Measurements from ENCODE around the gene OSBPL2.

DNA sequence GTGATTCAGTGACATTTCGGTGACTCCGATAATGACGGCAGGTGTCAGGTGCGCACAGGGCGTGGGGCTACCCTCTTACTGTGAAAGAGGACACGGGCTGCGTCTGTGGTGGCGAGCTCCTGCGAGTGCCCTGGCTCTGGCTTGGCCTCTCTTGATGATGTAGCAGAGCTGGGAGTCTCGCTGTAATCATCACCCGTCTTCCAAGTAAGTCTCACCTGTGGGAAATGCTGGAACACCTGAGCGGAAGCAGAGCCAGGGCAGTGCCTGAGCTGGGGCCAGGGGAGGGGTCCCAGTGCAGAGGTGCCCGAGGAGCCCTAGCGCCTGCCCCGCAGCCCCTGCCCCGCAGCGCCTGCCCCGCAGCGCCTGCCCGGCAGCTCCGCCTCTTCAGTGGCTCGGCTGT lies 4.8 kb downstream of the OSBPL2 start:
- TF ChIP-seq, protein P1, sequence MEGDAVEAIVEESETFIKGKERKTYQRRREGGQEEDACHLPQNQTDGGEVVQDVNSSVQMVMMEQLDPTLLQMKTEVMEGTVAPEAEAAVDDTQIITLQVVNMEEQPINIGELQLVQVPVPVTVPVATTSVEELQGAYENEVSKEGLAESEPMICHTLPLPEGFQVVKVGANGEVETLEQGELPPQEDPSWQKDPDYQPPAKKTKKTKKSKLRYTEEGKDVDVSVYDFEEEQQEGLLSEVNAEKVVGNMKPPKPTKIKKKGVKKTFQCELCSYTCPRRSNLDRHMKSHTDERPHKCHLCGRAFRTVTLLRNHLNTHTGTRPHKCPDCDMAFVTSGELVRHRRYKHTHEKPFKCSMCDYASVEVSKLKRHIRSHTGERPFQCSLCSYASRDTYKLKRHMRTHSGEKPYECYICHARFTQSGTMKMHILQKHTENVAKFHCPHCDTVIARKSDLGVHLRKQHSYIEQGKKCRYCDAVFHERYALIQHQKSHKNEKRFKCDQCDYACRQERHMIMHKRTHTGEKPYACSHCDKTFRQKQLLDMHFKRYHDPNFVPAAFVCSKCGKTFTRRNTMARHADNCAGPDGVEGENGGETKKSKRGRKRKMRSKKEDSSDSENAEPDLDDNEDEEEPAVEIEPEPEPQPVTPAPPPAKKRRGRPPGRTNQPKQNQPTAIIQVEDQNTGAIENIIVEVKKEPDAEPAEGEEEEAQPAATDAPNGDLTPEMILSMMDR (IDR thresholded peaks at IDR 0.05 in 8 of 11, conservative IDR thresholded peaks at IDR 0.05 in 3 of 11): no peak
- no peak for TF ChIP-seq POLR2AphosphoS5 (IDR thresholded peaks at IDR 0.05)

Data from spleen (tissue), 7 donors.